Activated CD4-positive, alpha-beta T cell treated with anti-CD3 and anti-CD28 coated beads, Interleukin-2, amount 50 U/mL, for 4 hours (primary cell): ENCODE data around the gene TLL1.
A peak's percentile ranks its signal among the peaks of the same experiment; 100 is the strongest.

Source experiments
- DNase-seq, 2 experiments: peaks; one replicate each; pipeline ENCODE4 v3.0.0-alpha.2; 2020

The TLL1 gene

GRCh38 chr4:165982934-165983333 lies 109.9 kb downstream of the TLL1 start:
- DNase-seq = no peak

- no peak for DNase-seq
Observed at GRCh38 chr4:165986956-165987698, 114.1 kb downstream of the TLL1 start.

GRCh38 chr4:165991325-165992180 lies 118.5 kb downstream of the TLL1 start:
- DNase-seq = no peak

- no peak for DNase-seq
Observed at GRCh38 chr4:165992283-165992682, 119.2 kb downstream of the TLL1 start.

- DNase-seq = no peak
Observed at GRCh38 chr4:165994701-165995100, 121.7 kb downstream of the TLL1 start.

GRCh38 chr4:166003811-166004210 lies 130.8 kb downstream of the TLL1 start:
- DNase-seq = no peak

GRCh38 chr4:166006217-166006616 lies 133.2 kb downstream of the TLL1 start:
- DNase-seq = no peak

- DNase-seq = no peak
Observed at GRCh38 chr4:166008510-166008909, 135.5 kb downstream of the TLL1 start.

- DNase-seq = no peak
Observed at GRCh38 chr4:166012129-166013030, 139.3 kb downstream of the TLL1 start.

- no peak for DNase-seq
Observed at GRCh38 chr4:166014411-166014810, 141.4 kb downstream of the TLL1 start.

- DNase-seq = no peak
Observed at GRCh38 chr4:166017804-166018203, 144.8 kb downstream of the TLL1 start.

- no peak for DNase-seq
Observed at GRCh38 chr4:166019441-166020220, 146.6 kb downstream of the TLL1 start.

GRCh38 chr4:166021617-166022016 lies 148.6 kb downstream of the TLL1 start:
- no peak for DNase-seq

GRCh38 chr4:166034965-166035364 lies 161.9 kb downstream of the TLL1 start:
- DNase-seq = no peak

GRCh38 chr4:166039822-166040221 lies 166.8 kb downstream of the TLL1 start:
- no peak for DNase-seq

GRCh38 chr4:166042510-166043055 lies 169.5 kb downstream of the TLL1 start:
- DNase-seq = no peak

GRCh38 chr4:166043801-166044200 lies 170.8 kb downstream of the TLL1 start:
- DNase-seq = no peak

- DNase-seq = no peak
Observed at GRCh38 chr4:166044871-166045270, 171.8 kb downstream of the TLL1 start.

GRCh38 chr4:166045457-166045856 lies 172.4 kb downstream of the TLL1 start:
- peak in 1 of 2 experiments; percentile 1 for DNase-seq

GRCh38 chr4:166049036-166049435 lies 176.0 kb downstream of the TLL1 start:
- DNase-seq = no peak

- no peak for DNase-seq
Observed at GRCh38 chr4:166064721-166065120, 191.7 kb downstream of the TLL1 start.

- no peak for DNase-seq
Observed at GRCh38 chr4:166065324-166065723, 192.3 kb downstream of the TLL1 start.
